OCI-M2 (cell line): ENCODE measurements around the gene CCDC87.
A peak's percentile ranks its signal among the peaks of the same experiment; 100 is the strongest.
"Not testable (repeated sequence)": the region's sequence is repeated elsewhere in the genome, so short reads cannot be mapped to it uniquely, and the experiment has no call there.

ENCODE experiments used
- DNase-seq: peaks from one replicate; lab custom pipeline; 2025; ENCODE audit not compliant: unreplicated experiment; lab: John Stamatoyannopoulos, UW

Gene CCDC87

DNA sequence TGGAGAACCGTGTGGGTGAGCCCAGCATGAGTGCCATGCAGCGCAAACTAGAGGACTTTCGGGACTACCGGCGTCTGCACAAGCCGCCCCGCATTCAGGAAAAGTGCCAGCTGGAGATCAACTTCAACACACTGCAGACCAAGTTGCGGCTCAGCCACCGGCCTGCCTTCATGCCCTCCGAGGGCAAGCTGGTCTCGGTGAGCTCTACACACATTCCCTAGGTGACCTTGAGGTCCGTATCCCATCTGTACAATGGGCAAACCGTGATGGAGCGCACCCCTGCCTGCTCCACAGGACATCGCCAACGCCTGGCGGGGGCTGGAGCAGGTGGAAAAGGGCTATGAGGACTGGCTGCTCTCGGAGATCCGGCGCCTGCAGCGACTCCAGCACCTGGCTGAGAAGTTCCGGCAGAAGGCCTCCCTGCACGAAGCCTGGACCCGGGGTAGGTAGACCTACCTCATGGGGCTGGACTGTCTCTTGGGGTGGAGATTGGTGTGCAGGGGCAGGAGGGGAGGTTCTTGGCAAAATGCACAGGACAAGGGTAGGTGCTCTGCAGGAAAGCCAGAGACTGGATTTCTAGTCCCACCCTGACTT lies 35.0 kb downstream of the CCDC87 start:
- no peak for DNase-seq

- DNase-seq: no peak
These were observed 36.8 kb downstream of the CCDC87 start for GRCh38 chr11:66556086-66556485.

- DNase-seq: no peak
These were observed 37.4 kb downstream of the CCDC87 start for GRCh38 chr11:66555416-66555815.

- DNase-seq: no peak
These were observed 38.3 kb downstream of the CCDC87 start for GRCh38 chr11:66554602-66555001.

- no peak for DNase-seq
These were observed 42.0 kb downstream of the CCDC87 start for GRCh38 chr11:66550887-66551286.

DNA sequence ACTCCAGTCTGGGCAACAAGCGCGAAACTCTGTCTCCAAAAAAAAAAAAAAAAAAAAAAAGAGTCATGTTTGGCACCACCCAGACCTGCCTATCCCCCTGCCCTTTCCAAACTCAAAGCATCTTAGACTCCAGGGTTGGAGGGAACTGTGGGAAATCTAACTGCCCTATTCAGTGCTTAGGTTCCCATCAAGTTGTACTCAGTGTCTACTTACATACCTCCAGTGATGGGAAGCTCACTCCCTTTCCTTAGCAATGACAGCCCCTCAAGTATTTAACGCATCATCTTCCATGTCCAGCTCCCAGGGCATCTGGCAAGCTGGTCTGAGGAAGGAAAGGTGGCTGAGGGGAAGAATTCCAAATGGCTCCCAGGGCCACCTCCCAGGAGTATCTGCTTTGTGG lies 43.2 kb downstream of the CCDC87 start:
- no peak for DNase-seq

GRCh38 chr11:66548774-66549630 lies 43.9 kb downstream of the CCDC87 start:
- no peak for DNase-seq

- DNase-seq: no peak
These were observed 44.8 kb downstream of the CCDC87 start for GRCh38 chr11:66548041-66548440.

DNA sequence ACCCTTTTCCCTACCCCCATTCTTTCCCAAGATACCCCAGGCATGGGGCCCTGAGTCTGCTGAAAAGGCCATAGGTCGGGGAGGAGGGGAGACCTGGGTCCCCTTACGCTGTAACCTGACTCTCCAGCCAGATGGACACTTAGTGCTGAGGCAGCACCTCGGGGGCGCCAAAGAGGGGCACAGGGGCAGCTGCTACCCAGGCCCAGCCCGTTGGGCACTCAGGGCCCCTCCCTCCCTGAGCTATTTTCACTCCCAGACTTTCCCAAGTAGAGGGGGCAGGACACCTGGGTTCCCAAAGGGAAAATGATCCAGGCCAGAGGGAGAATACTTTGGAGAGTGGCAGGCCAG lies 45.2 kb downstream of the CCDC87 start:
- no peak for DNase-seq

DNA sequence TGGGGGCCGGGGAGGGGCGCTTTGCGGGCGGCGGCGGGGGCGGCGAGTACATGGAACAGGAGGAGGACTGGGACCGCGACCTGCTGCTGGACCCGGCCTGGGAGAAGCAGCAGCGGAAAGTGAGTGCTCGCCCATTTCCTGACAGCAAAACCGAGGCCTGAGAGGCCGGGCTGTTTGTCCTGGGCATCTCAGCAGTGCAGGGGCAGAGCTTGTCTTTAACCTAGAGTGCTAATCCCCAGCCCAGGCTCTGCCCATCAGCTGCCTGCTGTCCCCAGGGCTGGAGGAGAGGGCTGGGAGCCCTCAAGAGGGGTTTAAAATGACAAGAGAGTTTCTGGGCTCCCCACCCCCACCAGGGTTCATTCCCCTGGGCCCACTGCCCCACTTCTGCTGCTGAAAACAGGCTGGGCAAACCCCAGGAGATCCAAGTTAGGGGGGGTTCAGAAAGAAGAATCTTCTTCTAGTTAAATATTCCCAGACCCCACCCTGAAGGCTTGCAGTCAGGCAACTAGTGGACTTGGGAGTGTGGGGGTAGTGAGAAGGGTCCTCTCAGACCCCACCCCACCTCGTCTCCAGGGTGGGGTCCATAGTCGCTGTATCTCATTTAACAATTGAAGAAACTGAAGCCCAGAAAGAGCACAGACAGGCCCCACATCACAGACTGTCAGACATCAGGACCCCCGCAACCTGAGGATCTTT lies 45.7 kb downstream of the CCDC87 start:
- DNase-seq: no peak

DNA sequence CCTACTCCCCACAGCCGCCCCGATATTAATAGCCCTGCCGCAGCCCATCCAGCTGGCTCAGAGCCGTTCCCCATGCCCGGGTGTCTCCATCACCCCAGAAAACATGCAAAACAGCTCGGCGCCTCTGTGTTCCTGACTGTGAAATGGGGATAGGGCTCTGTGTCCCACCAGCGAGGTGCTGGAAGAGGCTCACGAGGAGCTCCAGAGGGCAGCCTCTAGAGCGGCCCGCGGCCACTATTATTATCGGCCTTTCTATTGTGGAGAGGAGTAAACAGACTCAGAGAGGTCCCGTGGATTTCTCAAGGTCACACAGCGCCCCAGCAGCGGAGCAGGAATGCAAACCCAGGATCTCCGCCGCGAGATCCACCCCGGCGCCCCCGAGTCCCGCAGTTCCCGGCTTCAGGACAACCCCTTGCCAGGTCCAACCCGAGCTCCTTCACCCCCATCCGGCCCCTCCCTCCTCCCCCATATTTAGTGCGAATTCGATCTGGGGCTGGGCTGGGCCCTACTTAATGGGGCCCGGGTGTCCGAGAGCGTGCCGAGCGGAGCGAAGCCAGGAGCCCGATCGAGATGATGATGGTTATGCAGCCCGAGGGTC lies 46.4 kb downstream of the CCDC87 start, which contains the start of gene ACTN3:
Gene ACTN3 (plus strand): TSS at position 536 of the 598 bp plus-strand sequence. CDS start 35 bp downstream, at position 571.
- DNase-seq: no peak

GRCh38 chr11:66545701-66546367 lies 47.0 kb downstream of the CCDC87 start, which contains the start of gene ZDHHC24:
Gene ZDHHC24, minus strand, starts transcription at chr11:66546048. Its CDS starts 45 bp downstream, at chr11:66546003.
- DNase-seq: peak; percentile 79

DNA sequence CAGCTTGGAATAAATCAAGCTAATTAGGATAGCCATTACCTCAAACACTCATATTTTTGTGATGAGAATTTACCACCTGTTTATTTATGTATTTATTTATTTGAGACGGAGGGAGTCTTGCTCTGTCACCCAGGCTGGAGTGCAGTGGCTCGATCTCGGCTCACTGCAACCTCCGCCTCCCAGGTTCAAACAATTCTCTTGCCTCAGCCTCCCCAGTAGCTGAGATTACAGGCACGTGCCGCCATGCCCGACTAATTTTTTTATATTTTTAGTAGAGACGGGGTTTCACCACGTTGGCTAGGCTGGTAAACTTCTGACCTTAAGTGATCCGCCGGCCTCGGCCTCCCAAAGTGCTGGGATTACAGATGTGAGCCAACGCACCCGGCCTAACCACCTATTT lies 47.9 kb downstream of the CCDC87 start:
- DNase-seq: not testable (repeated sequence)

DNA sequence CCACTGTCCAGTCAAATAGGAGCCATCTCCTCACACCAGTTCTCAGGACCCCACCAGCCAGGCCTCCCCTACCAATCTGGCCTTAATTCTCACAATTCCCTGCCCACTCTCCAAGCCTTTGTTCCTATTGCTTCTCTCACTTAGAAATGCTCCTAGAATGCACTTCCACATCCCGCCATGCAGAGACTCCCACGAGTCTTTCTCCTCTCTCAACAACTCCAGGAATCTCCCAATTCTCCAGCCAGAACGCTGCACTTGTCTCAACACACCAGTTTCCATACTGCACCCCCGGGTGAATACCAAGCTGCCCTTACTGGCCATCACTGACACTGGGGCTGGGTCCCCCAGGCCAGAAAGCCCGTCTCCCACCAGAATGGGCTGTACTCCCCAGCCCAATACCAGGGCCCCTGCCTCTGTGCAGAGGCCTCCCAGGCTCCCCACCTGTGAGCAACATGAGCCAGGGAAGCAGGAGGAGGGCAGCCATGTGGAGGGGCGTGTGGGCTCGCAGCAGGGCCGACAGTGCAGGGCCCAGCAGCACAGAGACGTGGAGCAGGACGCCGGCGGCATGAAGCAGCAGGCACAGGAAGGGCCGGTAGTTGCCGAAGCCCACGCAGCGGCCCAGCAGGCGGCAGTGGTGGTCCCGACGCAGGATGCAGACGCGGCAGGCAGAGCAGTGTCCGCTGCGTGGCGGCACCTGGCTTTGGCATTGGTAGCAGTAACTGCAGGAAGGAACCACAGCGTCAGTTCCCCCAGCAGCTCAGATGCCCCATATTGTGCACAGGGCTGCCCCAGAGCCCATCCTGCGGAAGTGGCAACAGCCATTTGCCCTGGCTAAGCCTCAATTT lies 49.4 kb downstream of the CCDC87 start:
- no peak for DNase-seq

- no peak for DNase-seq
These were observed 50.5 kb downstream of the CCDC87 start for GRCh38 chr11:66542362-66542761.

DNA sequence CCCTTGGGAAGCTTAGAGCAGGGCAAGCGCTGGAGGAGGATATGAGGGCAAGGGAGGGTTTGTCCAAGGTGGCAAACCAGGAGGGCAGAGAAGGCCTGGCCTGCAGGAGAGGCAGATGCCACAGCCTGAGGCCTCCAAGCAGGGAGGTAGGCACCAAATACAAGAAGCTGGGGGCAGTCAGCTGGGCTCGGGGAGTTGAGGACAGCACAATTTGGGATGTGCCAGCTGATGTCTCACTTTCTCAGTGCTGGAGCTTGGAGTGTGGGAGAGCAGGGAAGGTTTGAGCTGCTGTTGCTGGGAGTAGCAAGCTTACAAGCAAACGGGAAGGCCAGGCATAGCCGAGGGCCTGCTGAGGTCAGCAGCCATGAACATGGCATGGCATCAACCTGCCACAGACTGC lies 51.0 kb downstream of the CCDC87 start:
- DNase-seq: no peak

DNA sequence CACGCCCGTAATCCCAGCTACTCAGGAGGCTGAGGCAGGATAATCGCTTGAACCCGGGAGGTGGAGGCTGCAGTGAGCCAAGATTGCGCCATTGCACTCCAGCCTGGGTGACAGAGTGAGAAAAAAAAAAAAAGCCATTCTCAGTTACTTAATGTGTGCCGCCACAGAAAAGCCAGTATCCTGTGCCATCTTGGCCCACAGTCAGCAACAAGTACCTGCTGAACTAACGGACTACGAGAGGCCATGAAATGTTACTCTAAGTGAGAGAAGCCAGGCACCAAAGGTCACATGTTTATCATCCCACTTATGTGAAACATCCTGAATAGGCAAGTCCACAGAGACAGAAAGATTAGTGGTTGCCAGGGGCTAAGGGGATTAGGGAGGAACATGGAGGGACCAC lies 52.3 kb downstream of the CCDC87 start:
- not testable (repeated sequence) for DNase-seq
